Left forelimb (tissue), 1 donor: ENCODE measurements around the gene AFF2.

ENCODE experiments used
- DNase-seq: peaks from one replicate; pipeline ENCODE4 v3.0.0-alpha.2; 2018; ENCODE audit warnings: low spot score

Gene AFF2

DNA sequence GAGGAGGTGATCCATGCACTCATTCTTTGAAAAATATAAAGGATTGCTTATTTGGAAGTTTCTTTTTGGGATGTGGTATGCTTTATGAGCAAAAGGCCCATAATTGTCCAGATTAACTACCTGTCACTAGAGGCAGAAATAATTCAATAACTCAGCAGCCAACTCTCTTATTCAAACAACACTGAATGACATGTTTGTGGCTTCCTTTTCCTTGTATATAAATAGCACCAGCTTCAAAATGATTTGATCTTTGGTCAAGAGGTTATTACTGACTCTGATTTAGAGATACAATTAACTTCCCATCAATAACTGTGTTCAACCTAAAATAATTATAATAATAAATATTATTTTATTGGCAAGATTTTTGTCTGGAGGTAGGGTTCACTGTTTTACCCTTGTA, 232.3 kb downstream of the AFF2 start:
- no peak for DNase-seq

DNA sequence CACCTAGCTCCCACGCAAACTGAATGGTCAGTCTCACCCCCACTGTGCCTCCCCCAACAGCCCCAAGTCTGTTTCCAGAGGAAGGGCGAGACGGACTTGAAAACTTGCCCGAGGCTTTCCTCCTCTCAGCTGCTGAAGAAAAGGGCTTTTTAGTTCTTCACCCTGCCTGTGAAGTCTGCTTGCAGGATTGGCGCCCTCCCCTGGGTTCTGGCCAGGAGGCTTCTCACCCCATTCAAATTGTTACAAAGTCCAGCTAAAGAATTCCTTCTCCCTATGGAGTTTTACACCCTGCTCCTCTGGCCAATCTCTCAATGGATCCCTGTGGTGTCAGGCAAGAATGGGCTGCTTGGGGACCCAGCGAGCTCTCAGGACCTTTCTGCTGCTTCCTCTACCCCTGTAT, 241.0 kb downstream of the AFF2 start:
- DNase-seq, result no peak

DNA sequence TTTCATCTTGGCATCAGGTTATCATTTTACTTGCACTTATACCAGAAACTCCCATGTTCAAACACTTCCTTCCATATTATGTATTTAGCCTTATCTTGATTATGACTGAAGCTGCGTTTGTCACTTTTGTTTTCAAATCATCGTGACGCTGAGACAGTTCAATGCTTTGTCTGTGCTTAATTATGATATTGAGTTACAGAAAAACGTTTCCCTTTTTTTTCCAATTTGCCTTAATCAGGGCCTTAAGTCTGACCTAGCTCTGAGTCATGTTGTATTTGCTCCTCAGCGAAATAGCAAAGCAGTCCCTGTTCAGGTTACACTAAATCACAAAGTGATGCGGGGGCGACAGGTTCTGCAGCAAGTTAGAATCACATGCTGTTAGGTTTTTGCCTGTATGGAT, 254.7 kb downstream of the AFF2 start:
- no peak for DNase-seq

DNA sequence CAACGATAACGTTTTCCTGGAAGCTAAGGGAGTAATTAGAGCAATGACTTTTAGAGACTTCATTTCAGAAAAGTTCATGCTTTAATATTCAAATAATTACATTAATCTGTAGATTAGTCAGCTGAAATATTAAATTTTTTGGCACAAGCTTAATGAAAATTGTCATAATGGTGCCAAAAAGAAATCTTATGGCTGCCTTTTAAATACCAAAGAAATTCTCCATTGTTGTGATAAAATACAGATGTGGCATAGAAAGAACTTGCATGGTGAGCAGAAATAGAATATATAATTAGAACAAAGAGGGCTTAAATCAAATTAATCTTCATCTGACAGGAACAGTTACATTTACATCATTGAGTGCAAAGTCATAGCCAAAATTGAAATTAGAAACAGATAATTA, 263.5 kb downstream of the AFF2 start:
- no peak for DNase-seq

GRCh38 chrX:148768296-148768695, 267.9 kb downstream of the AFF2 start:
- no peak for DNase-seq

DNA sequence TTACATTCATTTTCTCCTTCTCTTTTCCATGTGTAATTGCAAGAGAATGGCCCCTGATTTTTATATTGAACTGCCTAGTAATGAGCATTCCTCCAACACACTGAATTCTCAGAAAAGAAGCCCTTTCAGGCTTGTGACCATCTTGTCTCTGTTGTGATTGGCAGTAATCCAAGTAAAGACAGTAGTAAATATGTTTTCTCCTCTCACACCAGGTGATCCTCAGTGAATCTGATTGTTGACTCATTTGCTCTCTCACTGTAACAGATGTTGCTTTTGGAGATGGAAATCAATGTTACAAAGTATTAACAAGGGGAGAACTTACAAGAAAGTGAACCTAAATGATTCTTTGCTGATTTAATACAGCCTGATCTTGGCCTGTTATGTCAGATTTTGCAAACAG, 271.0 kb downstream of the AFF2 start:
- DNase-seq, result no peak

DNA sequence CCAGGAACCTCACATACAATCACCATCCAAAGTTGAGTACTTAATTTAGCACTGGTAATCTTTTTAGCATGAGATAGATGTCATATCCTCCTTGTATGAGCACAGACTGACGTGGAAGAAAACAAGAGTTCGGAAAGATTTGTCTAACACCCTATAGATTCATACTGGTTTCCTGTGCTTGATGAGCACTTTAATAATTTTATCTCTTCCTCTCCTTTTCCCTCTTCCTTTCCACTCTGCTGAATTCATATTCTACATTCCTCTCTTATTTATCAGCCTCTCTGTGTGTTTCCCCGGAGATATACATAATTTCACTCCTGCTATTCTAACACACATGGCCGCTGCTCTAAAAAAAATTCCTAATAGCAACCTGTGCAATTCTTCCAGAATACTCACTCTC, 273.9 kb downstream of the AFF2 start:
- DNase-seq, result no peak

- no peak for DNase-seq
Measured at GRCh38 chrX:148784137-148784536, 283.7 kb downstream of the AFF2 start.

DNA sequence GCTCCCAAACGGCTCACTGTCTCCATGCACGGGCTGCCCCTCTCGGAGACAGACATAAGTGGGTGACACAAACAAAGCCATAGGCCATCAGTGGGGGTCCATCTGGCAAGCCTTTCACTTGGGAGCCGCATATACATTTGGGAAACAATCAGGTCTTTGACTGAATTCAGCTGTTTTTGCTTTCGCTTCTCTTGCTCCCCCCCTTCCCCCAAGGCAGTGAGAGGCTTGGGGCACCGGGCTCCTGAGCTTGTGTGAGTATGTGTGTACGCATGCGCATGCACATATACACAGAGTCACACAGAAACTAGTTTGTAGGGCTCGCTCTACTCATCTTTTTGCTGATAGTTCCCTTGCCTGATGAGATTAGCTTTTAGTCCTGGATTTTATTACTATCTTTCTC, 284.4 kb downstream of the AFF2 start:
- no peak for DNase-seq

DNA sequence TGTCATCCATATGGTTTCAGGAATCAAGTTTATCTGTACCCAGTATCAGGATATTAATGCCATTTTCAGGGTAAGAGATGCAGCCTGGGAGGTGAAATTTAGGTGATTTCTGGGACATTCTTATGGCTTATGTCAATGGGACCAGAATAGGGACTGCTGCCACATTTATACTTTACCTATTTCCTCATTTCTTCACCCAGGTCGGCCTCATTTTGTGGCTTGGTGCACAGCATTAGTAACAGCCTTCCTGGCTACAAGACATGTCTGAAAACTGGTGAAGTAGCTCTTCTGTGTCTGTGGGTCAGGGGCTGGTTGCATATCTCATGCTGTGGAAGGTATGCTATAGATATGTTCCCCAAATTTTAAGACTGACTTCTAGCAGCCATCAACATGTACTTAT, 284.8 kb downstream of the AFF2 start:
- DNase-seq, result no peak

DNA sequence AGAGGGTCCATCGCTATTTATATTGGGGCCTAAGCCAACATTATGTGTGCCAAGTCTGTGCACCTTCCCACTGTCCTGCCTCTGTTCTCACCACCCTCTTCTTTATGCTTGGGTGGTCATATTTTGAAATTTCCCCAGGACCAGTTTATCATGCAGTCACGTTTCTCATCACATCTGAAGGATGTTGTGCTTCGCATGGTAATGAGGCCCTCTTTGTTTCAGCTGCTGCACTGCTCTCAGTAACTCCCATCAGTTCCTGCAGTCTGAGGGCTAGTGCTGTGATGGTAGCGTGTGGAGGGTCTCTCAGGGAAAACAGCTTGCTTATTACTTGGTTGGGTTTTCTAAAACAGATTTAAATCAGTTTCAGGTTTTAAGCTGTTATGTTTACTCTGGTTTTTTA, 288.0 kb downstream of the AFF2 start:
- no peak for DNase-seq

GRCh38 chrX:148794350-148794749, 293.9 kb downstream of the AFF2 start:
- no peak for DNase-seq

DNA sequence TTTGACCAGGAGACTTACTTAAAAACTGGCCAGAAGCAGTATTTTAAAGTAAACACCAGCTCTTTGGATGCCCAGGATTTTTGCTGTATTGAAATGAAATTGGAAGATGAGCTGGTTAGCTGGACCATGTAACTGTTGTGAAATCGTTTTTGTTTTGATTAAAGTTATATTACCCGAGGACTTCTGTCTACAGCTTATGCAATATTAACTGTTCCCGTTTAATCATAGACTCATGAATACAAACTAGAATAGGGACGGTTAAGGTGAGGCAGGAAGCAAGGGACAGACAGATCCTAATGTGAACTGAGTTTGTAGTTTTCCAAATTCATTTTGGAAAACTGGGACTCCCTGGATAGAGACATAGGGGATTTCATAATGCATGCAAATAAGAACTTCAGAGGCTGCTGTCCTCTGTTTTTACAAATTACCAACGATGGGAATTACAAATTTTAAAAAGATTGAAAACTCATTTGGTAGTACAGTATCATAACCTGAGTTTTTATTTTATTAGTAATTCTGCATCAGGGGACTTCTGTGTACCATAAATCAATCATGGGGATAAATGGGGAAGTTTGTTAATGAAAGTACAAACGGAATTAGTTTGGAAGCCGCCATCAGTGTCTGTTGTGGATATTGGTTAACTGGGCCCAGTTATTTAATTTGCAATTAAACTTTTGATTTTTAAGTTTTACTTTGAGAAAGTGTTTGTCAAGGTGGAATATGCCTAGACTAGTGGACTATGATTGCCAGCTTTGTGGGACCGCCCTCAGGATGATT, 304.4 kb downstream of the AFF2 start:
- DNase-seq, result no peak

GRCh38 chrX:148806145-148806870, 305.9 kb downstream of the AFF2 start:
- no peak for DNase-seq

DNA sequence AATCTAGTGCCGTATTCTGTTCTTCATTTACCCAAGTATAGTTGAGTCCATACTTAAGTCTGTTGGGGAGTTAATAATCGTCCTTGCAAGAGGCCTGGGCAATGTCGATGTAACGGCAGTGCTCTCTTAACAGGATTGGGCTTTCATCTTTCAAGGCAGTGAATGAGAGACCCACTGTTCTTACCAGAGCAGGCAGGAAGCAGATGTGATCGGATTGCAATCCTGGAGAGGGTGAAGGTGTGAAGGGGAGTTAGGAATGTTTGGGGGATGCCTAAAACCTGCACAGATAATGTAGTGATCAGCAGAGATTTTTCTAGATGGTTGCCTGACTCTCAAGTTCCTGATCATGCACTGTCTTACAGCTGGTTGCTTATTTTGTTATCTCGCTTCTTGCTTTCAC, 308.4 kb downstream of the AFF2 start:
- DNase-seq, result no peak

GRCh38 chrX:148811236-148811635, 310.8 kb downstream of the AFF2 start:
- DNase-seq, result no peak

DNA sequence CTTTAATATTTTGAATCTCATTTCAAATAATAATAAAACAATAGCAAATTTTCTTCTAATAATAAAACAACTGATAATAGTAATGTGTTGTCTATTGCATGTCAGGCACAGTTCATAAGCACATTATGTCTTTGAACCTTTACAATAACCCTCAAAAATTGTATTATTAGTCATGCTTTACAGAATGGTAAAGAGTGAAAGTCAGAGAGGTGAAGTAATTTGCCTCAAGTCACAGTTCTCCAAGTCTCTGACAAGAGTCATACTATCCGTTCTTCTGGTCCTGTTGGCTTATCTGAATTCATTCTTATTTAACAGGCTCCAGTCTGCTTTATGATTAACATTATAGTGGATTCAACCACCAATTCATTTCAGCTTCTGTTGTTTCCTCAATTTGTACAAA, 313.0 kb downstream of the AFF2 start:
- DNase-seq, result no peak

- no peak for DNase-seq
Measured at GRCh38 chrX:148813967-148814366, 313.6 kb downstream of the AFF2 start.

GRCh38 chrX:148815218-148815961, 315.0 kb downstream of the AFF2 start:
- DNase-seq, result no peak

DNA sequence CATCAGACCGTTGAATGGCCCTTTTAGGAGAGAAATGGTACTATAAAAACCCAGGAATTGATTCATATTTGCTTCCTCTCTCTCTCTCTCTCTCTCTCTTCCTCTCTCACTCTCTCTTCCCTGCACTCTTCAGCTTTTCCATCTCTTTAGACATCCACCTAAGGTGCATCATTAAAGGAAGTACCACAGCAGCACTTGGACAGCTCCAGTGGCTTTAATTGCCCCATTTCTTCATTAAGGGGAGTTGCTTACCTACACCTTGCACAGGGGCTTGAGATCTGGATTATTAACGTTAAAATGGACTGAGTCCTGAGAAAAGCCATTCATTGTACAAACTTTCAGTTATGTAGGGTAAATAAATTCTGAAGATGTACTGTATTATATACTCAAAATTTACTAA, 323.6 kb downstream of the AFF2 start:
- no peak for DNase-seq

GRCh38 chrX:148825696-148826095, 325.3 kb downstream of the AFF2 start:
- no peak for DNase-seq

- no peak for DNase-seq
Measured at GRCh38 chrX:148836741-148837140, 336.3 kb downstream of the AFF2 start.

DNA sequence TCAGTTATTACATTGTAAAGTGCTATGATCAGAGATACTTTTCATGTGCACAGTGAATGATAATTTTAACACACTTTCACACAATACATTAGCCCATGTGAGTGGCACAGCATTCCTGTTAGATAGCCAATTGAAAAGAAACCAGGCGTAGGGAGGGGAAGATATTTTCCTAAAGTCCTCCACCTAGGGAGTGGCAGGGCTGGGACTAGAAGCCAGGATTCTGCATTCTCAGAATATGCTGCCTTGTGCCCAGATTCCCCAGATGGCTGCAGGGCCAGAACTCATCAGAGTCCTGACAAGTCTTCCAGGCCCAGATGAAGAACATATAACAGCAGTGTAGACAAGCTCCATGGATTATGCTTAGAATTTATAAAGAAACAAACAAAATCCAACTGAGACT, 350.2 kb downstream of the AFF2 start:
- no peak for DNase-seq
